ENCODE data around the gene DFFB. TPM values are rescaled to one million over a fixed set of nuclear protein-coding genes. Genes with fewer than 3 reads are reported as not detected.

The DFFB gene
- total RNA-seq, 2 experiments from 2014 or later, result 10.6 to 12.5 TPM

DNA sequence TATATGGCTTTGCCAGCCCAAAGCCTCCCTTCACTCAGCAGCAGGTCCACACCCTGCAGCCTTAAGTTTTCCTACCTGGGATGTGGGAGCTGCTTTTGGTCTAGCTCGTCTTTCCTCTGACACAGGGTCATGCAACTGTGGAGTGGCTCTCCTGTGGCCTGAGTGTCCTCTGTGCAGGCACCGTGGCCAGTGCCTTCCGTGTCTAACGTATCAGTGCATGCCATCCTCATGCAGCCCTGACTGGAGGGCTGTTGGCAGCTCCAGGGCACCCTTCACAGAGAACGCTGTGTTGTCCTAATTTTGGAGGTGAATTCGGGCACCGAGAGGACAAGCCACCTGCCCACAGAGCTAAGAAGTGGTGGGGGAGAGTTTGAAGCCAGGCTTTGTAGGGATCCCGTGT, 68.5 kb downstream of the DFFB start:
- H3K36me3 Mint-ChIP-seq (ENCODE audit: low read depth), result peaks cover 3% of the 10 kb centered on the region
- CTCF ChIA-PET, result no interaction called here
- DNase-seq, result no peak
- H3K9me3 Mint-ChIP-seq, result peaks cover 6% of the 10 kb centered on the region
- no peaks in the 10 kb centered on the region for H3K27me3 Mint-ChIP-seq
- POLR2A ChIA-PET, result no interaction called here
- H3K27ac Mint-ChIP-seq, result no peak overlapping the region
- H3K4me3 Mint-ChIP-seq, result no peak overlapping the region
- peaks cover 15% of the 10 kb centered on the region for H3K4me1 Mint-ChIP-seq

DNA sequence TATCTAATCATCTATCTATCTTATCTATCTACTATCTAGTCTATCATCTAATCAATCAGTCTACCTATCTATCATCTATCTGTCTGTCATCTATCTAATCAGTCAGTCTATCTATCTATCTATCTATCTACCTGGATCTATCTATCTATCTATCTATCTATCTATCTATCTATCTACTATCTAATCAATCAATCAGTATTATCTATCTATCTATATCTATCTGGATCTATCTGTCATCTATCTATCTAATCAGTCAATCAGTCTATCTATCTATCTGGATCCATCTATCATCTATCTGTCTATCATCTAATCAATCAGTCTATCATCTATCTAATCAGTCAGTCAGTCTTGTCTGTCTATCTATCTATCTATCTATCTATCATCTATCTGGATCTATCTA, 69.7 kb downstream of the DFFB start:
- peaks cover 6% of the 10 kb centered on the region for H3K9me3 Mint-ChIP-seq
- peaks cover 13% of the 10 kb centered on the region for H3K4me1 Mint-ChIP-seq
- no peaks in the 10 kb centered on the region for H3K27me3 Mint-ChIP-seq
- ChIA-PET POLR2A (no interaction called here), CTCF (no interaction called here)
- no peak overlapping the region for H3K27ac Mint-ChIP-seq
- DNase-seq, result no peak
- H3K4me3 Mint-ChIP-seq, result no peak overlapping the region
- H3K36me3 Mint-ChIP-seq (ENCODE audit: low read depth), result peaks cover 3% of the 10 kb centered on the region

DNA sequence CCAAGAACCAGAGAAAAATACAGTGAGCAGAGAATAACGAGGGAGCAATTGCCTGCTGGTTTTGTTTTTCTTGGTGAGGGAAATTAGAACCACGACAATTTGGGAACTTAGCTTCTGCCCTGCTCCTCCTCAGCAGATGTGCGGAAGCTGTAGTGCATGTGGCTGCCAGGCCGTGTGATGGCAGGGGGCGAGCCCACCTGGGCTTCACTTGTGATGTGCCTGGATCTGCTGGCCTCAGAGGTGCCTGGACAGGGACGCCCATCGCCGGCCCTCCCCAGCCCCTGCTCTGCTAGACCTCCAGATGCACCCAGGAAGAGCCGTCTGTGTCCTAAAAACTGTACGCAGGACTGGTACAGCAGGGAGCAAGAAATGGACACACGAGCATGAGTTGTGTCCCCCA, 71.3 kb downstream of the DFFB start:
- Mint-ChIP-seq H3K4me1 (peaks cover 4% of the 10 kb centered on the region), H3K27ac (no peak overlapping the region), H3K36me3 (ENCODE audit: low read depth) (peaks cover 3% of the 10 kb centered on the region), H3K27me3 (no peaks in the 10 kb centered on the region), H3K9me3 (peaks cover 6% of the 10 kb centered on the region), H3K4me3 (no peak overlapping the region)
- CTCF ChIA-PET, result no interaction called here
- DNase-seq, result no peak
- POLR2A ChIA-PET, result no interaction called here

DNA sequence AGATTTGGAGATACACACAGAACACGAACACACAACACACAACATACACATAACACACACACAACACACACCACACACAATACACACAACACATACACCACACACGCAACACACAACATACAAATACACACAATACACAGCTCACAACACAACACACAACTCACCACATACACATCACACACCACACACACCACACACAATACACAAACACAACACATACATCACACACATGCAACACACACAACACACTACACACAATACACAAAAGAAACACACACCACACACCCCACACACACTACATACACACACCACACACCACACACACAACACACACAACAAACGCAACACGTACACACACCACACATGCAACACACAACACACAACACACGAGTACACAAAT, 71.8 kb downstream of the DFFB start:
- Mint-ChIP-seq H3K27ac (no peak overlapping the region), H3K4me1 (peaks cover 4% of the 10 kb centered on the region), H3K36me3 (ENCODE audit: low read depth) (peaks cover 3% of the 10 kb centered on the region), H3K4me3 (no peak overlapping the region), H3K9me3 (peaks cover 6% of the 10 kb centered on the region), H3K27me3 (no peaks in the 10 kb centered on the region)
- ChIA-PET POLR2A (no interaction called here), CTCF (no interaction called here)
- DNase-seq, result no peak

DNA sequence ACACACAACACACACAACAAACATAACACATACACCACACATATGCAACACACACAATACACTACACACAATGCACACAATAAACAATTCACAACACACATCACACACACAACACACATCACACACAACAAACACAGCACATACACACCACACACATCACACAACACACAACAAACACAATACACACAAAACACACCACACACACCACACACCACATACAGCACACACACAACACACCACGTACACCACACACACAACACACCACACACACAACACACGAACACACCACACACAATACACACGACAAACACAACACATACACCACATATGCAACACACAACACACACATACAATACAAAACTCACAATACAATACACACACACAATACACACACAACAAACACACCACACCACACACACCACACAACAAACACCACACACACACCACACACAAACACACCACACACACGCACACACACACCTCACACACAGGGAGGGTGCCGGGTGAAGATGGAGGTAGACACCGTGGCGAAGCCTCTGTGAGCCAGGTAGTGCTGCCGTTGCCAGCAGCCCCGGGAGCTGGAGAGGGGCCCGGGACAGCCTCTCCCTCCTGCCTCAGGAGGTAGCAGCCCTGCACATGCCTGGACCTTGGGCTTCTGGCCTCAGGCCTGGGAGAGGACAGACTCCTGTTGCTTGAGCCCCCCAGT, 73.2 kb downstream of the DFFB start:
- peaks cover 3% of the 10 kb centered on the region for H3K36me3 Mint-ChIP-seq (ENCODE audit: low read depth)
- H3K4me3 Mint-ChIP-seq, result peak overlapping the region; percentile 7
- peaks cover 4% of the 10 kb centered on the region for H3K4me1 Mint-ChIP-seq
- H3K27me3 Mint-ChIP-seq, result peaks cover 1% of the 10 kb centered on the region
- peaks cover 6% of the 10 kb centered on the region for H3K9me3 Mint-ChIP-seq
- ChIA-PET CTCF (no interaction called here), POLR2A (no interaction called here)
- peak overlapping the region; percentile 37 for H3K27ac Mint-ChIP-seq
- DNase-seq, result no peak

DNA sequence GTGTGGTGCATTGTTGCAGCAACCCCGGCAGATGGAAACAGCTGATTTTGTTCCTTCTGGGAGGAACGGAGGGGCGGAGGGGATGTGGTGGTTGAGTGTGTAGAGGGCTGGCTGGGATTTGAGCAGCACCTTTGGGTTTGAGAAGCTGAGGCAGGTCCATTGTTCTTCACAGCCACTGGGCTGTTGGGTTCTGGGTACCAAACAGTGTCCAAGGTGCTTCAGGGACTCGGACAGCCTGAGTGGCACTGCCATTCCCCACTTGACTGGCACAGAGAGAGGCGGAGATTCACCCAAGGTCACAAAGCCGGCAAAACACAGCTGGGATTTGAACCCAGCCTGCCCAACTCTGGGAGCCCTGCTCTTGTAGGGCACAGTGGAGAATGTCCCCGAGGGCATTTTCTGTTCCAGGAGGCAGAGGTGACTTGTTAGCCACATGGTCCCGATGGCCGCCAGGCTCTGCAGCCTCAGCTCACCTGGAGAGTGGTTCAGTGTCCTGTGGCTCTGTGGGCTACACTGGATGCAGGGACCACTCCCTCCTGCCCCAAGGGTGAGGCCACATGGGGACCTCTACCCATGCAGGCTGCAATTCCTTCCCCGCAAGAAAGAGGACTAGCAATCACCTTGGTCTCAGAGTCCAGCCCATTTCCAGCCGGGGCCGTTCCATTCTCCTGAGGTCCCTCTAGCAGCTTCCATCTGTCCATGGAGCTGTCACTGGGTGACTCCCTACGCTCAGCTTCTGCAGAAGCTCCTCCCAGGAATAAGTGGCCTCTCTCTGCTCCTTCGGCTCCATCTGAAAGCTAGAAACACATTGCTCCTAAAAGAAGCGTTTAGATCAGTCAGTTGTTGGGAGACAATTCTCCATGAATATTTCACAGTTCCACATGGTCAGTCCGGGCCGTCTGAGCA, 74.0 kb downstream of the DFFB start:
- CTCF ChIA-PET, result no interaction called here

DNA sequence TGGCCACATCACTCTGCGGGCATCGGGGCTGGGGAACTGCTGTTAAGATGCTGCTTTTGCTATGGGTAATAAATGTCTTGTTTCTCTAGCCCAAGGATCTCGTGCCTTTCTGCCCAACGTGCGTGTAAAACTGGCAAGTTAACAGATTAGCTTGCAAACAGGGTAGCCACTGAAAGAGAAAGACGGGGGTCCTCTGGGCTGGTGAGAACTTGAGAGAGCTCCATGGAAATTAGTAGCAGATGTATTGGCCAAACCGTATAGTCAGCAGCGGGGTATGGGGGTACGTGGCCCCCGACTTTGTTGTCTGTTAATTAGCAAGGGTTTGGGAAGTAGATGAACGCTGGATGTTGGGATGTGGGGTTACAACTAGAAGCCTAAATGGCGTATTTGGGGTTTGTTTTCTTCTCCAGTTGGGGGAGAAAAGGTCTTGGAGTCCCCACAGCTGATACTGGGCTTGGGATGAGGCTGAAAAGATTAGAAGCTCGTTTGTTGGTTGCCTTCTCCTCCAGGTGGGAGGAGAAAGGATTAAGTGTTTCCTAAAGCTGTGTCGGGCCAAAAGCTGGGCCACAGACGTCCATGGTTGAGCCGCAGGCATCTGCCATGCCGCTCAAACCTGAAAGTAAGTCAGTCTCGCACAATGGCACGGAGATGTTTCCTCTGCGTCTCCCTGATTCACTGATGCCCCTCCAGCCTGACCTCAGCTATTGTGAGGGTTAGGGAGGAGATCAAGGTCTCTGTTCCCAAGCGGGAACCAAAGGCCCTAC, 75.1 kb downstream of the DFFB start:
- peaks cover 4% of the 10 kb centered on the region for H3K4me1 Mint-ChIP-seq
- peaks cover 9% of the 10 kb centered on the region for H3K9me3 Mint-ChIP-seq
- DNase-seq, result no peak
- CTCF ChIA-PET, result no interaction called here
- POLR2A ChIA-PET, result no interaction called here
- peaks cover 3% of the 10 kb centered on the region for H3K36me3 Mint-ChIP-seq (ENCODE audit: low read depth)
- no peak overlapping the region for H3K4me3 Mint-ChIP-seq
- H3K27me3 Mint-ChIP-seq, result peaks cover 1% of the 10 kb centered on the region
- no peak overlapping the region for H3K27ac Mint-ChIP-seq

More for the DNA sequence above, 74.0 kb downstream of the DFFB start:
- POLR2A ChIA-PET, result no interaction called here
- no peak for DNase-seq
- no peak overlapping the region for H3K27ac Mint-ChIP-seq
- H3K4me1 Mint-ChIP-seq, result peaks cover 4% of the 10 kb centered on the region
- H3K4me3 Mint-ChIP-seq, result no peak overlapping the region
- peaks cover 1% of the 10 kb centered on the region for H3K27me3 Mint-ChIP-seq
- H3K36me3 Mint-ChIP-seq (ENCODE audit: low read depth), result peaks cover 3% of the 10 kb centered on the region
- H3K9me3 Mint-ChIP-seq, result peaks cover 6% of the 10 kb centered on the region

Other genes with a start within 250 kb of the DFFB start
- gene MEGF6, start 246.0 kb upstream of the DFFB start, total RNA-seq, result 10 to 100 TPM; 20.7 to 26.6 TPM
- 10 to 100 TPM; 13.6 to 14.7 TPM for gene TPRG1L, start 232.5 kb upstream of the DFFB start, total RNA-seq
- gene WRAP73, start 207.4 kb upstream of the DFFB start, total RNA-seq, result 10 to 100 TPM; 32.6 to 34.8 TPM
- gene TP73, start 205.0 kb upstream of the DFFB start, total RNA-seq, result 1 to 10 TPM; 2.0 to 2.5 TPM
- gene CCDC27, start 105.0 kb upstream of the DFFB start, total RNA-seq, result not detected
- gene SMIM1, start 84.7 kb upstream of the DFFB start, total RNA-seq, result under 1 TPM in 1 of 2 experiments, not detected in 1; 0.71 TPM
- 10 to 100 TPM; 37.7 to 42.7 TPM for gene LRRC47, start 61.0 kb upstream of the DFFB start, total RNA-seq
- 10 to 100 TPM; 43.8 to 50.1 TPM for gene CEP104, start 265 bp upstream of the DFFB start, total RNA-seq
- 10 to 100 TPM; 29.4 to 31.1 TPM for gene C1orf174, start 42.8 kb downstream of the DFFB start, total RNA-seq

Data from activated CD4-positive, alpha-beta T cell treated with anti-CD3 and anti-CD28 coated beads, Interleukin-2, amount 10 ng/mL, durations not matched to agents 7 days and 5 days (primary cell).